OCI-LY7 (cell line): ENCODE measurements around the gene GPS2. TPM values are rescaled to one million over a fixed set of nuclear protein-coding genes. Genes with fewer than 3 reads are reported as not detected.

Source experiments
- BruUV-seq: library from RNA; stranded (reverse); fragments of 400-500 nt; replicated peaks from 2 replicates; lab custom pipeline; 2021; lab: Mats Ljungman, UMichigan
- CTCF ChIA-PET: fragments of 300-600 bp; sonication (Branson Sonifier 250); formaldehyde crosslinking; loops from one replicate; lab custom pipeline; 2022; ENCODE audit warnings: antibody characterized with exemption; ENCODE audit not compliant: unreplicated experiment; lab: Charles Lee
- POLR2A ChIA-PET: fragments of 300-600 bp; sonication (Branson Sonifier 250); formaldehyde crosslinking; loops from one replicate; lab custom pipeline; 2022; ENCODE audit warnings: antibody characterized with exemption; lab: Charles Lee
- DNase-seq: peaks from one replicate; pipeline ENCODE4 v3.0.0-alpha.2; 2015; ENCODE audit warnings: low spot score
- H2AFZ ChIP-seq: fragments of 200-600 bp; sonication (generic), shearing (Covaris generic); 2 replicates; pipeline ENCODE4 v1.6.1; 2014; ENCODE audit warnings: mild to moderate bottlenecking, antibody characterized with exemption, low read length, moderate library complexity
- H3K27ac ChIP-seq: fragments of 200-600 bp; sonication (generic); 2 replicates; pipeline ENCODE4 v1.5.1; 2014; ENCODE audit warnings: mixed run types, low read depth, mild to moderate bottlenecking, moderate library complexity, low read length, inconsistent platforms; ENCODE audit not compliant: poor library complexity, severe bottlenecking
- H3K36me3 ChIP-seq: fragments of 200-600 bp; sonication (generic); 2 replicates; pipeline ENCODE4 v1.6.1; 2014; ENCODE audit warnings: mild to moderate bottlenecking, antibody characterized with exemption, low read length, moderate library complexity, mixed read lengths; ENCODE audit not compliant: insufficient read depth
- H3K4me1 ChIP-seq: fragments of 200-600 bp; sonication (generic); 2 replicates; pipeline ENCODE4 v1.5.1; 2014; ENCODE audit warnings: mild to moderate bottlenecking, low read length; ENCODE audit not compliant: insufficient read depth, poor library complexity, severe bottlenecking
- H3K4me2 ChIP-seq: fragments of 200-600 bp; sonication (generic); 2 replicates; pipeline ENCODE4 v1.6.1; 2014; ENCODE audit warnings: mild to moderate bottlenecking, low read length
- H3K4me3 ChIP-seq: fragments of 200-600 bp; sonication (generic); 2 replicates; pipeline ENCODE4 v1.5.1; 2014; ENCODE audit warnings: mild to moderate bottlenecking, low read depth, low read length; ENCODE audit not compliant: poor library complexity, severe bottlenecking
- H3K79me2 ChIP-seq: fragments of 200-600 bp; sonication (generic); 2 replicates; pipeline ENCODE4 v1.6.1; 2016; ENCODE audit warnings: low read depth, mild to moderate bottlenecking, low read length, moderate library complexity, mixed read lengths; ENCODE audit not compliant: insufficient read depth
- H3K9me2 ChIP-seq: fragments of 200-600 bp; sonication (generic); 2 replicates; pipeline ENCODE4 v1.6.1; 2016; ENCODE audit warnings: mild to moderate bottlenecking, low read length, mixed read lengths; ENCODE audit not compliant: insufficient read depth
- H3K9me3 ChIP-seq: fragments of 200-600 bp; sonication (generic); 2 replicates; pipeline ENCODE4 v1.6.1; 2014; ENCODE audit warnings: mild to moderate bottlenecking, mixed run types, low read length, mixed read lengths
- H4K20me1 ChIP-seq: fragments of 200-600 bp; sonication (generic); 2 replicates; pipeline ENCODE4 v1.6.1; 2014; ENCODE audit warnings: mild to moderate bottlenecking, antibody characterized with exemption, low read length, moderate library complexity, mixed read lengths; ENCODE audit not compliant: insufficient read depth
- EZH2phosphoT487 ChIP-seq: fragments of 200-600 bp; sonication (generic); IDR thresholded peaks from 2 replicates; pipeline ENCODE4 v1.6.1; 2018; ENCODE audit warnings: low read depth, borderline replicate concordance, mild to moderate bottlenecking, mixed run types, antibody characterized with exemption, low read length, moderate library complexity, mixed read lengths
- intact Hi-C: fragments of 100-400 bp; cut with micrococcal nuclease; formaldehyde crosslinking; loops from one replicate; pipeline ENCODE4 v1.10.0; 2022; ENCODE audit not compliant: unreplicated experiment
- total RNA-seq, 2 experiments: library from RNA; depleted of rRNA in 1 of 2; stranded (reverse); fragments of >200 nt in 1 of 2; shearing (Covaris generic) in 1 of 2; gene quantifications; 2 replicates each; pipeline ENCODE4 v1.2.3, GENCODE V29; 2014 to 2022
- TF ChIP-seq, protein P1 (sequence below): fragments of 200-600 bp; sonication (generic); conservative IDR thresholded peaks from 2 replicates; pipeline ENCODE4 v1.5.1; 2014; ENCODE audit warnings: mild to moderate bottlenecking, antibody characterized with exemption, low read length, moderate library complexity, mixed read lengths

GPS2 gene
- total RNA-seq, 2 experiments from 2014 or later: 70.5 to 75.0 TPM

DNA sequence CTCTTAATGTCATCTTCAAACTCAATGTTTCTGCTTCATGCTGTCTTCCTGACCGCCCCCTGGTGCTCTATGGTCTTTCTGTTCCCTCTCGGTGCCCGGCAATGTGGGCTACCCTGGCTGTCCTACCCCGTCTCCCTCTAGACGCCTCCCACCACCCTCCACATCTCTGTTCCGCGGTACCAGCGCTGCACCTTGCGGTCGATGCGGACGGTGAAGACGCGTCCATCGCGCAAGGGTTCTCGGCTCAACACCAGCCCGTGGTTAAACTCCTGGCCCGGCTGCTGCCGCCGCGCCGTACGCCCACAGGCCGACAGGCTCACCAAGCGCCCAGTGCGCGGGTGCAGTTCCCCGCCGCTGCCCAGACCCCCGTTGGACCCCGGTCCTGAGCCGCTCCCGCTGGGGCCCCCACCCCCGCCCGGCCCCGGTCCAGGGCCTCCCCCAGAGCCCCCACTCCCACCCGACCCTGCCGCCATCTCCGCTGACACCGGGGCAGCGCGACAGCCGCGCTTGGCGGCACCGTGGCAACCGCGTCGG, 13.7 kb upstream of the GPS2 start, which contains the start of gene NEURL4:
NEURL4 (minus strand) TSS at position 496 of the 534 bp plus-strand sequence; CDS start at position 473, 23 bp downstream.
- peak; percentile 46 for DNase-seq
- Histone ChIP-seq H2AFZ (peak within 1 kb of the TSS; percentile 38; the same call in 1 of the 2 replicates), H3K9me2 (no peaks in the 10 kb centered on the region), H4K20me1 (no peaks in the 10 kb centered on the region), H3K79me2 (peaks cover 19% of the 10 kb centered on the region; the same call in 1 of the 2 replicates), H3K4me3 (peak within 1 kb of the TSS; percentile 82), H3K27ac (peak within 1 kb of the TSS; percentile 96), H3K4me1 (peaks cover 42% of the 10 kb centered on the region), H3K9me3 (no peaks in the 10 kb centered on the region), H3K36me3 (peaks cover 30% of the 10 kb centered on the region), H3K4me2 (peak within 1 kb of the TSS; percentile 98)
- no peak for TF ChIP-seq EZH2phosphoT487
- TF ChIP-seq, protein P1, sequence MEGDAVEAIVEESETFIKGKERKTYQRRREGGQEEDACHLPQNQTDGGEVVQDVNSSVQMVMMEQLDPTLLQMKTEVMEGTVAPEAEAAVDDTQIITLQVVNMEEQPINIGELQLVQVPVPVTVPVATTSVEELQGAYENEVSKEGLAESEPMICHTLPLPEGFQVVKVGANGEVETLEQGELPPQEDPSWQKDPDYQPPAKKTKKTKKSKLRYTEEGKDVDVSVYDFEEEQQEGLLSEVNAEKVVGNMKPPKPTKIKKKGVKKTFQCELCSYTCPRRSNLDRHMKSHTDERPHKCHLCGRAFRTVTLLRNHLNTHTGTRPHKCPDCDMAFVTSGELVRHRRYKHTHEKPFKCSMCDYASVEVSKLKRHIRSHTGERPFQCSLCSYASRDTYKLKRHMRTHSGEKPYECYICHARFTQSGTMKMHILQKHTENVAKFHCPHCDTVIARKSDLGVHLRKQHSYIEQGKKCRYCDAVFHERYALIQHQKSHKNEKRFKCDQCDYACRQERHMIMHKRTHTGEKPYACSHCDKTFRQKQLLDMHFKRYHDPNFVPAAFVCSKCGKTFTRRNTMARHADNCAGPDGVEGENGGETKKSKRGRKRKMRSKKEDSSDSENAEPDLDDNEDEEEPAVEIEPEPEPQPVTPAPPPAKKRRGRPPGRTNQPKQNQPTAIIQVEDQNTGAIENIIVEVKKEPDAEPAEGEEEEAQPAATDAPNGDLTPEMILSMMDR: peak; percentile 37
- BruUV-seq: no TSS peak
- POLR2A ChIA-PET: interaction anchor here (0.6 to 2.0 kb wide), 11 partner anchors 8 to 157 kb away, joined by 3 to 12 read pairs (median 4); partner anchors contain the start of gene ACAP1
- CTCF ChIA-PET: interaction anchor here (0.9 to 1.2 kb wide), 2 partner anchors 9 to 16 kb away, joined by 4 read pairs; no protein-coding TSS in a partner anchor
- intact Hi-C loops: loop anchor here (1.0 to 2.0 kb wide), 3 partner anchors 22 to 78 kb away; partner anchors contain the start of genes CTDNEP1 and EIF5A

- peaks cover 38% of the 10 kb centered on the region for H3K4me1 ChIP-seq
- H3K4me3 ChIP-seq: peak overlapping the region; percentile 82
- H3K27ac ChIP-seq: no peak overlapping the region
- peak overlapping the region; percentile 95 for H3K4me2 ChIP-seq
- peaks cover 38% of the 10 kb centered on the region for H3K36me3 ChIP-seq
- no peaks in the 10 kb centered on the region for H3K9me2 ChIP-seq
- TF ChIP-seq EZH2phosphoT487: no peak
- TF ChIP-seq, protein P1: no peak
- ChIA-PET POLR2A (interaction anchor here (0.6 to 0.7 kb wide), 2 partner anchors 9 to 109 kb away, joined by 3 read pairs; partner anchors contain the start of gene ACAP1), CTCF (no interaction called here)
- DNase-seq: no peak
- peaks cover 19% of the 10 kb centered on the region; the same call in 1 of the 2 replicates for H3K79me2 ChIP-seq
- BruUV-seq: no TSS peak
- no peaks in the 10 kb centered on the region for H3K9me3 ChIP-seq
- H4K20me1 ChIP-seq: no peaks in the 10 kb centered on the region
- no peak overlapping the region for H2AFZ ChIP-seq
- intact Hi-C loops: loop anchor here (2.0 kb wide), 1 partner anchor 21 kb away; the partner anchor contains the start of gene EIF5A
Measured at GRCh38 chr17:7328009-7328408, 12.8 kb upstream of the GPS2 start.

DNA sequence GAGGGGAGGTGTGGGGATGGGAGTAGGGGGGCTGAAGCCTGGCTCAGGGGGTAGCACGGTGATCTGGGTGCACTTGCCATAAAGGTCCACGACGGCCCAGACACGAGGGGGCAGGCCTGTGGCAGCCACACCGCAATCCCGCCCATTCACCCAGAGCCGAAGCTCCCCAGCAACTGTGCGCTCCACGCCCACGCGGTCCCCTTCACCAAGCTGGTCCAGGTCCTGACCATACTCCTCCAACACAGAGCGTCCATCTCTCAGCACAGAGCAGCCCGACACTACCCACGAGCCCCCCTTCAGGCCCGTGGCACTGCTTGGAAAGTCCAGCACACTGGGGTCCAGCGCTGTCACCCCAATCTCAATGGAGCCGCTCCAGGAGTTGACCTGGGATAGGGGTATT, 12.3 kb upstream of the GPS2 start:
- no peak overlapping the region for H2AFZ ChIP-seq
- no peak for DNase-seq
- TF ChIP-seq, protein P1: no peak
- TF ChIP-seq EZH2phosphoT487: no peak
- no TSS peak for BruUV-seq
- peak overlapping the region; percentile 82 for H3K4me3 ChIP-seq
- POLR2A ChIA-PET: interaction anchor here (1.3 kb wide), 1 partner anchor 10 kb away, joined by 3 read pairs; no protein-coding TSS in a partner anchor
- H3K9me2 ChIP-seq: no peaks in the 10 kb centered on the region
- H3K36me3 ChIP-seq: peaks cover 44% of the 10 kb centered on the region
- CTCF ChIA-PET: no interaction called here
- H3K4me1 ChIP-seq: peaks cover 37% of the 10 kb centered on the region
- H3K4me2 ChIP-seq: peak overlapping the region; percentile 95
- H3K27ac ChIP-seq: no peak overlapping the region
- H3K9me3 ChIP-seq: no peaks in the 10 kb centered on the region
- no peaks in the 10 kb centered on the region for H4K20me1 ChIP-seq
- intact Hi-C loops: no loop called here
- H3K79me2 ChIP-seq: peaks cover 19% of the 10 kb centered on the region; the same call in 1 of the 2 replicates
